BJ (cell line): ENCODE data around the gene AGFG2. TPM values are rescaled to one million over a fixed set of nuclear protein-coding genes. Genes with fewer than 3 reads are reported as not detected.
"Not testable (repeated sequence)": the region's sequence is repeated elsewhere in the genome, so short reads cannot be mapped to it uniquely, and the experiment has no call there.

Source experiments
- CTCF ChIA-PET: fragments of 350-600 bp; formaldehyde crosslinking; extraction: SDS; loops from one replicate; lab custom pipeline; 2021; ENCODE audit warnings: antibody characterized with exemption, inconsistent platforms; lab: Yijun Ruan, JAX
- POLR2A ChIA-PET: fragments of 300-600 bp; sonication (Branson Sonifier 250); formaldehyde crosslinking; extraction: SDS; loops from one replicate; lab custom pipeline; 2021; ENCODE audit warnings: antibody characterized with exemption; lab: Charles Lee
- DNase-seq: peaks from one replicate; pipeline ENCODE4 v3.0.0-alpha.2; 2011; ENCODE audit warnings: low read depth
- H3K27me3 ChIP-seq: 2 replicates; pipeline ENCODE4 v1.6.0; 2011; ENCODE audit warnings: low read length; ENCODE audit not compliant: control insufficient read depth, insufficient read depth
- H3K36me3 ChIP-seq: 2 replicates; pipeline ENCODE4 v1.5.1; 2011; ENCODE audit warnings: low read length; ENCODE audit not compliant: control insufficient read depth, insufficient read depth
- H3K4me3 ChIP-seq: 2 replicates; pipeline ENCODE4 v1.5.1; 2011; ENCODE audit warnings: low read depth, mild to moderate bottlenecking, control low read depth, low read length
- CTCF ChIP-seq: IDR thresholded peaks from 2 replicates; pipeline ENCODE4 v1.5.1; 2011; ENCODE audit warnings: low read depth, mild to moderate bottlenecking, control low read depth, inconsistent platforms, low read length, moderate library complexity; ENCODE audit not compliant: insufficient read depth
- polyA plus RNA-seq: library from polyadenylated mRNA; depleted of rRNA; stranded (reverse); fragments of >200 nt; gene quantifications from 2 replicates; pipeline ENCODE4 v1.2.3, GENCODE V29; 2011

Gene AGFG2
- polyA plus RNA-seq, 1 experiment, result 10.9 TPM

DNA sequence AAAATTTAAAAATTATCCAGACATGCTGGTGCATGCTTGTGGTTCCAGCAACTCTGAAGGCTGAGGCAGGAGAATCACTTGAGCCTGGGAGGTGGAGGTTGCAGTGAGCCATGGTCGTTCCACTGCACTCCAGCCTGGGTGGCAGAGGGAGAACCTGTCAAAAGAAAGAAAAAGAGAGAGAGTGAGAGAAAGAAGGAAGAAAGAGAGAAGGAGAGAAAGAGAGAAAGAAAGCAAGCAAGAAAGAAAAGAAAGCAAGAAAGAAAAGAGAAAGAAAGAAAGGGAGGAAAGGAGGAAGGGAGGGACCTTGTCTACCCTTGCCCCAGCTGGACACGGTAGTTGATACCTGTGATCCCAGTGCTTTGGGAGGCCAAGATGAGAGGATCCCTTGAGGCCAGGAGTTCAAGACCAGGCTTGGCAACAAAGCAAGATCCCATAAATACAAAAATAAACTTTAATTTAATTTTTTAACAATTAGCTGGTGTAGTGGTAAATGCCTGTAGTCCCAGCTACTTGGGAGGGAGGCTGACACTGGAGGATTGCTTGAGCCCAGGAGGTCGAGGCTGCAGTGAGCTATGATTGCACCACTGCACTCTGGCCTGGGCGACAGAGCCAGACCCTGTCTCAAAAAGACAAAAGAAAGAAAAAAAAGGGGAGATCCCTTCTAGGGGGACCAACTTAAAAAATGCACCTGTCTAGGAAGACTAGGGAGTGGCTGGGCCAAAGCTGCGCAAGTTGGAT lies 46.1 kb upstream of the AGFG2 start:
- Histone ChIP-seq H3K36me3 (no peaks in the 10 kb centered on the region), H3K27me3 (peaks cover 1% of the 10 kb centered on the region; the same call in 1 of the 2 replicates), H3K4me3 (no peak overlapping the region)
- ChIA-PET POLR2A (no interaction called here), CTCF (interaction anchor here (1.2 to 1.3 kb wide), 3 partner anchors 23 to 66 kb away, joined by 3 to 6 read pairs (median 3); no protein-coding TSS in a partner anchor)
- no peak for DNase-seq
- no peak for TF ChIP-seq CTCF

DNA sequence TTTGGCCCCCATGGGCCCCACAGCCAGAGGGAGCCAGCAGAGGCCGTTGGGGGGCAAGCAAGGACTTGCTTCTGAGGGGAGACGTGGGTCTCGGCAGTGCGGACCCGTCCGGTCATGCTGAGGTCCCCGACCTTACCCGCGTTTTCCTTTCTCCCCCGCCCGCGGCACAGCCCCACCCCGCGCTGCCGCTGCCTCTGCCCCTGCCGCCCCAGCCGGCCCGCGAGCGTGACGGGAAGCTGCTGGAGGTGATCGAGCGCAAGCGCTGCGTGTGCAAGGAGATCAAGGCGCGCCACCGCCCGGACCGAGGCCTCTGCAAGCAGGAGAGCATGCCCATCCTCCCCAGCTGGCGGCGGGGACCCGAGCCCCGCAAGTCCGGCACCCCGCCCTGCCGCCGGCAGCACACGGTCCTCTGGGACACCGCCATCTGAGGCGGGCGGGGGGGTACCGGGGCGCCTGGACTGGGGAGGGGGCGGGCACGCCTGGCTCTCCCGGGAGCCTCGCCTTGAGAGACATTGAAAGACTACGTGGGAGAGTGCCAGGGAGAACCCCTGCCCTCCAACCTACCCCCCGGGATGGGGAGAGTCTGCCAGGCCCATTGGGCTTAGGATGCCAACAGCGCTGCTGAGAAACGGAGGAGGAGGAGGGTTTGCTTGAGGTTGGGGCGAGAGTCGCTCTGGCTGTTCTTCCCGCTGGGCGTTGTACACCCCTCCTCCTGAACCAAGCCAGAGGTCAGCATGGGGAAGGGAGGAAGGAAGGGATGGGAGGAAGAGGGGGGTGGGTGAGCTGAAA lies 45.3 kb upstream of the AGFG2 start:
- Histone ChIP-seq H3K4me3 (no peak overlapping the region), H3K27me3 (peaks cover 1% of the 10 kb centered on the region; the same call in 1 of the 2 replicates), H3K36me3 (no peaks in the 10 kb centered on the region)
- ChIA-PET CTCF (interaction anchor here (1.2 to 1.3 kb wide), 3 partner anchors 24 to 66 kb away, joined by 3 to 6 read pairs (median 3); no protein-coding TSS in a partner anchor), POLR2A (no interaction called here)
- no peak for TF ChIP-seq CTCF
- no peak for DNase-seq

DNA sequence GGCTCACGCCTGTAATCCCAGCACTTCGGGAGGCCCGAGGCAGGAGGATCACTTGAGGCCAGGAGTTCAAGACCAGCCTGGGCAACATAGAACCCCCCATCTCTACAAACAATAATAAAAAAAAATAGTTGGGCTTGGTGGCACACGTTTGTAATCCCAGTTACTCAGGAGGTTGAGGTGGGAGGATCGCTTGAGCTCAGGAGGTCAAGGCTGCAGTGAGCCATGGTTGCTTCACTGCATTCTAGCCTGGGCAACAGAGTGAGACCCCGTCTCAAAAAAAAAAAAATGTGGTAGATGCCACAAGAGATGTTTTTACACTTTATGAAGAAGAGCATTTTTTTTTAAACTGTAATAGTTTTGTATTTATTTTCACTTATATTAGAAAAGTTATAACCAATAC lies 42.5 kb upstream of the AGFG2 start:
- no peak for TF ChIP-seq CTCF
- Histone ChIP-seq H3K4me3 (no peak overlapping the region), H3K27me3 (peaks cover 1% of the 10 kb centered on the region; the same call in 1 of the 2 replicates), H3K36me3 (no peaks in the 10 kb centered on the region)
- no peak for DNase-seq
- ChIA-PET CTCF (interaction anchor here (0.6 to 1.4 kb wide), 5 partner anchors 14 to 560 kb away, joined by 3 to 8 read pairs (median 4); partner anchors contain the start of gene NYAP1), POLR2A (interaction anchor here (0.6 kb wide), 1 partner anchor 129 kb away, joined by 7 read pairs; no protein-coding TSS in a partner anchor)

DNA sequence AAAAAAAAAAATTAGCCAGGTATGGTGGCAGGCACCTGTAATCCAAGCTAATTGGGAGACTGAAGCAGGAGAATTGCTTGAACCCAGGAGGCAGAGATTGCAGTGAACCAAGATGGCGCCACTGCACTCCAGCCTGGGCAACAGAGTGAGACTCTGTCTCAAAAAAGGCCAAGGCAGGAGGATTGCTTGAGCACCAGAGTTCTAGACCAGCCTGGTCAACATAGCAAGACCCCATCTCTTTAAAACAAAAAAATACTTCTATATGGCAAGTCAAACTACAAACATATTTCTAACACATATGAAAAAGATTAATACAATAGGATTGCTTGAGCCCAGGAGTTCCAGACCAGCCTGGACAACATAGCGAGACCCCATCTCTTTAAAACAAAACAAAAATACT lies 38.3 kb upstream of the AGFG2 start:
- H3K4me3 ChIP-seq, H3K27me3 ChIP-seq, H3K36me3 ChIP-seq, DNase-seq, POLR2A ChIA-PET: not testable (repeated sequence)
- CTCF ChIA-PET, result interaction anchor here (0.9 kb wide), 1 partner anchor 18 kb away, joined by 4 read pairs; no protein-coding TSS in a partner anchor

DNA sequence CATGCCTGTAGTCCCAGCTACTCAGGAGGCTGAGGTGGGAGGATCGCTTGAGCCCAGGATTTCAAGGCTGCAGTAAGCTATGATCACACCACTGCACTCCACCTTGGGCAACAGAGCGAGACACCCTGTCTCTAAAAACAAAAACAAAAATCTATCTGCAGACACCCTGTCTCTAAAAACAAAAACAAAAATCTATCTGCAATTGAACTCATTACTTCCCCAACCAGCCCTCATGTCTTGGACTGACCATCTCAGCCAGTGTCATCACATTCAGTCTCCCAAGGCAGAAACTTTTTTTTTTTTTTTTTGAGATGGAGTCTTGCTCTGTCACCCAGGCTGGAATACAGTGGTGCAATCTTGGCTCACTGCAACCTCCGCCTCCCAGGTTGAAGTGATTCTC lies 35.0 kb upstream of the AGFG2 start:
- CTCF ChIA-PET, result interaction anchor here (1.1 to 1.6 kb wide), 3 partner anchors 20 to 25 kb away, joined by 3 to 5 read pairs (median 3); partner anchors contain the start of genes NYAP1 and TSC22D4
- POLR2A ChIA-PET, H3K27me3 ChIP-seq, H3K4me3 ChIP-seq, H3K36me3 ChIP-seq, DNase-seq: not testable (repeated sequence)
